NCI-H524 (cell line): ENCODE results near the gene MAB21L4.

ENCODE experiments used
- DNase-seq, 2 experiments: peaks; one replicate each; lab custom pipeline; 2025; lab: John Stamatoyannopoulos, UW

Gene MAB21L4

GRCh38 chr2:240894006-240894405 is 1.9 kb downstream of the MAB21L4 start:
- no peak for DNase-seq

- DNase-seq = peak in 1 of 2 experiments; percentile 35
Measured at GRCh38 chr2:240893363-240893844, 2.6 kb downstream of the MAB21L4 start.

- no peak for DNase-seq
Measured at GRCh38 chr2:240892925-240893324, 3.0 kb downstream of the MAB21L4 start.

- no peak for DNase-seq
Measured at GRCh38 chr2:240892356-240892755, 3.6 kb downstream of the MAB21L4 start.

- DNase-seq = no peak
Measured at GRCh38 chr2:240891492-240892340, 4.2 kb downstream of the MAB21L4 start.

GRCh38 chr2:240890691-240891090 is 5.3 kb downstream of the MAB21L4 start:
- DNase-seq = no peak

- DNase-seq = no peak
Measured at GRCh38 chr2:240889601-240890560, 6.1 kb downstream of the MAB21L4 start.

- no peak for DNase-seq
Measured at GRCh38 chr2:240888890-240889573, 6.9 kb downstream of the MAB21L4 start.

- DNase-seq = no peak
Measured at GRCh38 chr2:240888130-240888889, 7.6 kb downstream of the MAB21L4 start.

GRCh38 chr2:240887631-240888030 is 8.3 kb downstream of the MAB21L4 start:
- DNase-seq = no peak

- no peak for DNase-seq
Measured at GRCh38 chr2:240886678-240887609, 9.0 kb downstream of the MAB21L4 start.

- DNase-seq = no peak
Measured at GRCh38 chr2:240886023-240886565, 9.9 kb downstream of the MAB21L4 start.

- DNase-seq = peak in 1 of 2 experiments; percentile 16
Measured at GRCh38 chr2:240885566-240885965, 10.4 kb downstream of the MAB21L4 start.

GRCh38 chr2:240884745-240885144 is 11.2 kb downstream of the MAB21L4 start:
- DNase-seq = no peak

GRCh38 chr2:240884221-240884620 is 11.7 kb downstream of the MAB21L4 start:
- DNase-seq = no peak

- peak in 1 of 2 experiments; percentile 52 for DNase-seq
Measured at GRCh38 chr2:240881913-240882312, 14.0 kb downstream of the MAB21L4 start.

- DNase-seq = no peak
Measured at GRCh38 chr2:240879105-240879504, 16.9 kb downstream of the MAB21L4 start.

GRCh38 chr2:240878341-240878936 is 17.5 kb downstream of the MAB21L4 start:
- DNase-seq = no peak
